K562 (cell line): ENCODE data around the gene MYO1A. TPM values are rescaled to one million over a fixed set of nuclear protein-coding genes. Genes with fewer than 3 reads are reported as not detected.

ENCODE experiments used
- ARNT ChIP-seq, 2 experiments: fragments of 450-650 bp; IDR thresholded peaks; 2 replicates each; pipeline ENCODE4 v1.6.1; 2016; ENCODE audit warnings: mild to moderate bottlenecking in 1 of 2
- ASH1L ChIP-seq: fragments of 450-650 bp; IDR thresholded peaks from 2 replicates; pipeline ENCODE4 v1.6.1; 2018; ENCODE audit warnings: borderline replicate concordance, mild to moderate bottlenecking, low read depth; ENCODE audit not compliant: partially characterized antibody
- BCOR ChIP-seq: fragments of 450-650 bp; IDR thresholded peaks from 2 replicates; pipeline ENCODE4 v1.6.1; 2016
- BRD9 ChIP-seq: fragments of 450-650 bp; IDR thresholded peaks from 2 replicates; pipeline ENCODE4 v1.6.1; 2018; ENCODE audit warnings: low read depth; ENCODE audit not compliant: partially characterized antibody
- CBFA2T3 ChIP-seq: fragments of 450-650 bp; IDR thresholded peaks from 2 replicates; pipeline ENCODE4 v1.6.1; 2017
- CXXC5 ChIP-seq: fragments of 250-450 bp; sonication (Bioruptor Pico); IDR thresholded peaks from 2 replicates; pipeline ENCODE4 v1.8.0; 2022; ENCODE audit warnings: inconsistent platforms, mild to moderate bottlenecking, moderate library complexity
- EGR1 ChIP-seq: fragments of 450-650 bp; conservative IDR thresholded peaks from 2 replicates; pipeline ENCODE4 v1.6.1; 2017; ENCODE audit warnings: mild to moderate bottlenecking
- FIP1L1 ChIP-seq: fragments of 200-400 bp; formaldehyde crosslinking; IDR thresholded peaks from 2 replicates; pipeline ENCODE4 v1.6.1; 2018; ENCODE audit warnings: mild to moderate bottlenecking, low read depth, low read length; ENCODE audit not compliant: poor library complexity, severe bottlenecking
- FUS ChIP-seq: fragments of 200-400 bp; formaldehyde crosslinking; optimal IDR thresholded peaks from 2 replicates; pipeline ENCODE3; 2017; ENCODE audit warnings: low read depth, low read length
- KAT2B ChIP-seq: IDR thresholded peaks from one replicate; pipeline ENCODE4 v1.6.1; 2012; ENCODE audit warnings: low read depth, mild to moderate bottlenecking, control low read depth, inconsistent platforms, low read length, moderate library complexity
- KDM1A ChIP-seq, 2 experiments: fragments of 450-650 bp; IDR thresholded peaks; 2 replicates each; pipeline ENCODE4 v1.6.1; 2016; ENCODE audit warnings: mild to moderate bottlenecking in 2 of 2
- KLF6 ChIP-seq: fragments of 250-450 bp; sonication (Bioruptor Pico); IDR thresholded peaks from 2 replicates; pipeline ENCODE4 v1.4.0; 2020; ENCODE audit warnings: mild to moderate bottlenecking, moderate library complexity, borderline replicate concordance
- MAZ ChIP-seq, 2 experiments: fragments of 450-650 bp in 1 of 2; sonication (generic) in 1 of 2; formaldehyde crosslinking; IDR thresholded peaks in 1 of 2; conservative IDR thresholded peaks in 1 of 2; 2 replicates each; pipeline versions ENCODE4 v1.4.0 to v1.5.0; 2020; ENCODE audit warnings: mild to moderate bottlenecking in 1 of 2, missing genetic modification reagents in 1 of 2
- MCM7 ChIP-seq, 2 experiments: fragments of 450-650 bp; IDR thresholded peaks; 2 replicates each; pipeline ENCODE4 v1.6.1; 2016 to 2018
- NELFE ChIP-seq: IDR thresholded peaks from 2 replicates; pipeline ENCODE4 v1.6.1; 2011; ENCODE audit warnings: mild to moderate bottlenecking; ENCODE audit not compliant: insufficient read depth, insufficient read length
- PHF21A ChIP-seq: fragments of 450-650 bp; IDR thresholded peaks from 2 replicates; pipeline ENCODE4 v1.6.1; 2017; ENCODE audit warnings: low read depth, borderline replicate concordance
- POLR2AphosphoS5 ChIP-seq: IDR thresholded peaks from 2 replicates; pipeline ENCODE4 v1.6.1; 2011; ENCODE audit warnings: mild to moderate bottlenecking, low read depth, low read length, moderate library complexity; ENCODE audit not compliant: control insufficient read depth, insufficient read depth
- PURB ChIP-seq: sonication (generic); formaldehyde crosslinking; IDR thresholded peaks from 2 replicates; pipeline ENCODE4 v1.9.0; 2021; ENCODE audit warnings: low read depth, mild to moderate bottlenecking, missing genetic modification reagents
- RBM15 ChIP-seq: fragments of 200-400 bp; formaldehyde crosslinking; IDR thresholded peaks from 2 replicates; pipeline ENCODE4 v1.6.1; 2018; ENCODE audit warnings: mild to moderate bottlenecking, low read length, moderate library complexity; ENCODE audit not compliant: insufficient read depth
- TRIM24 ChIP-seq, 2 experiments: fragments of 450-650 bp; IDR thresholded peaks; 2 replicates each; pipeline ENCODE4 v1.6.1; 2016
- YY1 ChIP-seq, 3 experiments: IDR thresholded peaks; 2 replicates each; pipeline ENCODE4 v1.6.1; 2011; ENCODE audit warnings: low read length in 2 of 3, mild to moderate bottlenecking in 2 of 3, moderate library complexity in 2 of 3, borderline replicate concordance in 1 of 3, control low read depth in 1 of 3, low read depth in 1 of 3; ENCODE audit not compliant: insufficient read depth in 3 of 3, insufficient replicate concordance in 2 of 3, control insufficient read depth in 1 of 3, insufficient read length in 1 of 3; ENCODE audit errors: extremely low read depth in 1 of 3
- polyA plus RNA-seq, 8 experiments: library from polyadenylated mRNA; depleted of rRNA in 4 of 8; stranded (reverse) in 5 of 8; unstranded in 3 of 8; fragments of >200 nt; fragmentation: Nextera tagmentation in 2 of 8; fragmentation: Illumina TruSeq in 1 of 8; extraction: Ambion mirVana in 2 of 8; extraction: Trizol in 1 of 8; gene quantifications; 2 replicates each; pipeline versions ENCODE4 v1.2.1 to v1.2.3, GENCODE V29; 2011 to 2014; ENCODE audit warnings: inconsistent platforms in 1 of 8, missing spikeins in 1 of 8
- total RNA-seq, 7 experiments: library from RNA; depleted of rRNA in 6 of 7; stranded (reverse); fragments of >200 nt in 6 of 7; fragmentation: Illumina TruSeq in 2 of 7; extraction: Trizol in 2 of 7; gene quantifications; 2 replicates each; pipeline versions ENCODE4 v1.2.1 to v1.2.3, GENCODE V29; 2011 to 2021; ENCODE audit warnings: low replicate concordance in 1 of 7
- TF ChIP-seq, protein P1 (sequence below): sonication (generic); formaldehyde crosslinking; IDR thresholded peaks from 2 replicates; pipeline ENCODE4 v1.9.0; 2022; ENCODE audit warnings: mild to moderate bottlenecking, missing genetic modification reagents
- TF ChIP-seq, protein P2 (sequence below): IDR thresholded peaks from 2 replicates; pipeline ENCODE4 v1.6.1; 2012; ENCODE audit warnings: low read depth, low read length, improper control_type of control experiment, borderline replicate concordance
- TF ChIP-seq, protein P3 (sequence below): IDR thresholded peaks from 2 replicates; pipeline ENCODE4 v1.6.1; 2014; ENCODE audit warnings: antibody characterized with exemption
- TF ChIP-seq, protein P4 (sequence below): sonication (generic); formaldehyde crosslinking; IDR thresholded peaks from 2 replicates; pipeline ENCODE4 v1.5.0; 2020; ENCODE audit warnings: missing genetic modification reagents

The MYO1A gene
- total and polyA plus RNA-seq, 9 of the 15 experiments (the other 6 are each of a cell fraction or from before 2014, with no cell fraction given) = 0.03 to 0.29 (median 0.14) TPM; not detected in 2

DNA sequence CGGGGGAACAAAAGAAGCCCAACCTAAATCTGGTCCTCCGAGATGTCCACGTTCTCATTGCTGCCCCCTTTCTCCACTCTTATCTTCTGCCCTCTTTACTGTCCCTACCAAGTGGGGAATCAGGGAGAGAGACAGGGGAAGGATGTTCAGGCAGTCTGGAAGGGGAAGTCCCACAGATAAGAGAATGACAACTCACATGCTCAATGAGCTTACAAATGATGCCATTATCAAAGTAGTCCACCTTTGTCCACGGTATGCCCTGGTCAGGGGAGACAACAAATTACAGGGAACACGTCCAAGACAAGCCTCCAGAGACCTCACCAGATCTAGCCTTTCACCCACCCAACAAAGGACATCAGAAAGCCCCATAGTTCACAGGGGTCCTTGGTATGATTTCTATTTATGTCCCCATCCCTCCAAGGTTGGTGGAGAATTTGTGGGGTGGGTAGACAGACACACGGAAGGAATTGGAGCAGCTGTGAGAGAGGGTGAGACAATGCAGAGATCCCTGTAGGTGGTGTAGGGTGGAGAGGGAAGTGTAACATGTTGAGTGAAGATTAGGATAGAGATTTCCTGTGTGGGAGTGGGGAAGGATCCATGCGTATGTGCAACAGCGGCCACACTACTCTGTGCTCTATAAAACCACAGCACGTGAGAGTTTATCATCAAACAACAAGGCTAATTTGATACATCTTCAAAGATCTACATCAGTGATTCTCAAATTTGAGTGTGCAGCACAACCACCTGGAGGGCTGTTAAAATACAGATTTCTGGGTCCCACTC is 10.7 kb downstream of the MYO1A start (continued):
- TF ChIP-seq, protein P1, sequence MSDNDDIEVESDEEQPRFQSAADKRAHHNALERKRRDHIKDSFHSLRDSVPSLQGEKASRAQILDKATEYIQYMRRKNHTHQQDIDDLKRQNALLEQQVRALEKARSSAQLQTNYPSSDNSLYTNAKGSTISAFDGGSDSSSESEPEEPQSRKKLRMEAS (CRISPR knock-in tag) = no peak
- TF ChIP-seq, protein P2, sequence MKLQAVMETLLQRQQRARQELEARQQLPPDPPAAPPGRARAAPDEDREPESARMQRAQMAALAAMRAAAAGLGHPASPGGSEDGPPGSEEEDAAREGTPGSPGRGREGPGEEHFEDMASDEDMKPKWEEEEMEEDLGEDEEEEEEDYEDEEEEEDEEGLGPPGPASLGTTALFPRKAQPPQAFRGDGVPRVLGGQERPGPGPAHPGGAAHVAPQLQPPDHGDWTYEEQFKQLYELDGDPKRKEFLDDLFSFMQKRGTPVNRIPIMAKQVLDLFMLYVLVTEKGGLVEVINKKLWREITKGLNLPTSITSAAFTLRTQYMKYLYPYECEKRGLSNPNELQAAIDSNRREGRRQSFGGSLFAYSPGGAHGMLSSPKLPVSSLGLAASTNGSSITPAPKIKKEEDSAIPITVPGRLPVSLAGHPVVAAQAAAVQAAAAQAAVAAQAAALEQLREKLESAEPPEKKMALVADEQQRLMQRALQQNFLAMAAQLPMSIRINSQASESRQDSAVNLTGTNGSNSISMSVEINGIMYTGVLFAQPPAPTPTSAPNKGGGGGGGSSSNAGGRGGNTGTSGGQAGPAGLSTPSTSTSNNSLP = no peak
- TF ChIP-seq YY1 (IDR thresholded peaks at IDR 0.05; ENCODE audit: borderline replicate concordance in 1 of 3, control insufficient read depth in 1 of 3, extremely low read depth in 1 of 3, insufficient read depth in 3 of 3, insufficient read length in 1 of 3, insufficient replicate concordance in 2 of 3, low read depth in 1 of 3, low read length in 2 of 3) (no peak), FIP1L1 (no peak), NELFE (no peak), EGR1 (0 out of 2 replicates have a peak, but pooled peaks have one; percentile 3), KDM1A (IDR thresholded peaks at IDR 0.05) (peak; percentile 71 to 72; a peak in 3 of 4 replicates), KAT2B (no peak), PURB (CRISPR knock-in tag) (no peak), TRIM24 (IDR thresholded peaks at IDR 0.05) (peak; percentile 77 to 87), BCOR (no peak), MCM7 (IDR thresholded peaks at IDR 0.05) (no peak), PHF21A (no peak), BRD9 (no peak), KLF6 (CRISPR knock-in tag) (no peak), ARNT (IDR thresholded peaks at IDR 0.05) (no peak), ASH1L (no peak), POLR2AphosphoS5 (peak; percentile 47), RBM15 (no peak), CXXC5 (CRISPR knock-in tag) (peak; percentile 72), CBFA2T3 (peak; percentile 96), MAZ (CRISPR knock-in tag; conservative IDR thresholded peaks at IDR 0.05 in 1 of 2, IDR thresholded peaks at IDR 0.05 in 1 of 2) (no peak), FUS (no peak)
- TF ChIP-seq, protein P3, sequence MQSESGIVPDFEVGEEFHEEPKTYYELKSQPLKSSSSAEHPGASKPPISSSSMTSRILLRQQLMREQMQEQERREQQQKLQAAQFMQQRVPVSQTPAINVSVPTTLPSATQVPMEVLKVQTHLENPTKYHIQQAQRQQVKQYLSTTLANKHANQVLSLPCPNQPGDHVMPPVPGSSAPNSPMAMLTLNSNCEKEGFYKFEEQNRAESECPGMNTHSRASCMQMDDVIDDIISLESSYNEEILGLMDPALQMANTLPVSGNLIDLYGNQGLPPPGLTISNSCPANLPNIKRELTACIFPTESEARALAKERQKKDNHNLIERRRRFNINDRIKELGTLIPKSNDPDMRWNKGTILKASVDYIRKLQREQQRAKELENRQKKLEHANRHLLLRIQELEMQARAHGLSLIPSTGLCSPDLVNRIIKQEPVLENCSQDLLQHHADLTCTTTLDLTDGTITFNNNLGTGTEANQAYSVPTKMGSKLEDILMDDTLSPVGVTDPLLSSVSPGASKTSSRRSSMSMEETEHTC = no peak
- TF ChIP-seq, protein P4, sequence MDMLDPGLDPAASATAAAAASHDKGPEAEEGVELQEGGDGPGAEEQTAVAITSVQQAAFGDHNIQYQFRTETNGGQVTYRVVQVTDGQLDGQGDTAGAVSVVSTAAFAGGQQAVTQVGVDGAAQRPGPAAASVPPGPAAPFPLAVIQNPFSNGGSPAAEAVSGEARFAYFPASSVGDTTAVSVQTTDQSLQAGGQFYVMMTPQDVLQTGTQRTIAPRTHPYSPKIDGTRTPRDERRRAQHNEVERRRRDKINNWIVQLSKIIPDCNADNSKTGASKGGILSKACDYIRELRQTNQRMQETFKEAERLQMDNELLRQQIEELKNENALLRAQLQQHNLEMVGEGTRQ (CRISPR knock-in tag) = no peak
